H9 (cell line): ENCODE data around the gene SCRN2. TPM values are rescaled to one million over a fixed set of nuclear protein-coding genes. Genes with fewer than 3 reads are reported as not detected.
A peak's percentile ranks its signal among the peaks of the same experiment; 100 is the strongest.

Experiments
- DNase-seq: peaks from one replicate; pipeline ENCODE4 v3.0.0-alpha.2; 2017
- H2AFZ ChIP-seq: one replicate; pipeline ENCODE4 v1.6.1; 2013; ENCODE audit warnings: mild to moderate bottlenecking, low read length, control low read depth, moderate library complexity
- H2AK5ac ChIP-seq: 2 replicates; pipeline ENCODE4 v1.6.1; 2013; ENCODE audit warnings: low read length, control low read depth, mixed read lengths; ENCODE audit not compliant: insufficient read length
- H2BK120ac ChIP-seq: one replicate; pipeline ENCODE4 v1.6.1; 2013; ENCODE audit warnings: low read depth, mild to moderate bottlenecking, low read length, control low read depth, inconsistent platforms; ENCODE audit not compliant: poor library complexity, severe bottlenecking
- H2BK12ac ChIP-seq: 2 replicates; pipeline ENCODE4 v1.6.1; 2013; ENCODE audit warnings: low read length, control low read depth, mixed read lengths, low read depth; ENCODE audit not compliant: insufficient read length
- H2BK15ac ChIP-seq: 2 replicates; pipeline ENCODE4 v1.6.1; 2013; ENCODE audit warnings: low read depth, low read length, control low read depth
- H2BK20ac ChIP-seq: one replicate; pipeline ENCODE4 v1.6.1; 2013; ENCODE audit warnings: low read depth, mild to moderate bottlenecking, low read length, control low read depth, inconsistent platforms; ENCODE audit not compliant: poor library complexity, severe bottlenecking
- H2BK5ac ChIP-seq: 2 replicates; pipeline ENCODE4 v1.6.1; 2013; ENCODE audit warnings: low read length, control low read depth, mixed read lengths; ENCODE audit not compliant: insufficient read length
- H3K14ac ChIP-seq: 2 replicates; pipeline ENCODE4 v1.6.1; 2013; ENCODE audit warnings: low read length, control low read depth; ENCODE audit not compliant: insufficient read depth
- H3K18ac ChIP-seq: 2 replicates; pipeline ENCODE4 v1.6.1; 2013; ENCODE audit warnings: low read depth, mild to moderate bottlenecking, mixed read lengths, low read length, control low read depth; ENCODE audit not compliant: insufficient read length
- H3K23ac ChIP-seq: 2 replicates; pipeline ENCODE4 v1.6.1; 2013; ENCODE audit warnings: low read length, control low read depth, mixed read lengths, low read depth; ENCODE audit not compliant: insufficient read length
- H3K23me2 ChIP-seq: 2 replicates; pipeline ENCODE4 v1.6.1; 2013; ENCODE audit warnings: low read depth, mild to moderate bottlenecking, mixed read lengths, low read length, control low read depth; ENCODE audit not compliant: insufficient read length, poor library complexity, severe bottlenecking
- H3K27ac ChIP-seq: 2 replicates; pipeline ENCODE4 v1.5.1; 2013; ENCODE audit warnings: low read length, control low read depth, mixed read lengths, low read depth; ENCODE audit not compliant: insufficient read length
- H3K27me3 ChIP-seq: 2 replicates; pipeline ENCODE4 v1.6.1; 2013; ENCODE audit warnings: low read length, control low read depth, inconsistent platforms; ENCODE audit not compliant: insufficient read depth
- H3K4ac ChIP-seq: 2 replicates; pipeline ENCODE4 v1.6.1; 2013; ENCODE audit warnings: low read depth, mild to moderate bottlenecking, control low read depth, inconsistent platforms, low read length, moderate library complexity
- H3K4me1 ChIP-seq: 2 replicates; pipeline ENCODE4 v1.6.1; 2013; ENCODE audit warnings: low read length, control low read depth, inconsistent platforms; ENCODE audit not compliant: insufficient read depth
- H3K4me2 ChIP-seq: 2 replicates; pipeline ENCODE4 v1.6.1; 2013; ENCODE audit warnings: low read length, control low read depth, mixed read lengths; ENCODE audit not compliant: insufficient read length, insufficient read depth
- H3K56ac ChIP-seq: 2 replicates; pipeline ENCODE4 v1.6.1; 2013; ENCODE audit warnings: low read depth, mild to moderate bottlenecking, mixed read lengths, low read length, control low read depth; ENCODE audit not compliant: insufficient read length
- H3K79me1 ChIP-seq: 2 replicates; pipeline ENCODE4 v1.6.1; 2013; ENCODE audit warnings: low read depth, mild to moderate bottlenecking, moderate library complexity, low read length, control low read depth, inconsistent platforms; ENCODE audit not compliant: insufficient read depth, poor library complexity, severe bottlenecking
- H3K79me2 ChIP-seq: 2 replicates; pipeline ENCODE4 v1.6.1; 2013; ENCODE audit warnings: low read length, control low read depth, inconsistent platforms; ENCODE audit not compliant: insufficient read depth
- H3K9ac ChIP-seq: 2 replicates; pipeline ENCODE4 v1.6.1; 2013; ENCODE audit warnings: low read length, control low read depth, mixed read lengths; ENCODE audit not compliant: insufficient read length; ENCODE audit errors: extremely low read depth
- H3K9me3 ChIP-seq: one replicate; pipeline ENCODE4 v1.6.1; 2013; ENCODE audit warnings: low read depth, low read length, inconsistent platforms; ENCODE audit not compliant: control insufficient read depth
- H3T11ph ChIP-seq: one replicate; pipeline ENCODE4 v1.6.1; 2013; ENCODE audit warnings: mild to moderate bottlenecking, low read length, control low read depth, inconsistent platforms
- H4K20me1 ChIP-seq: one replicate; pipeline ENCODE4 v1.6.1; 2013; ENCODE audit not compliant: control insufficient read depth, insufficient read length, insufficient read depth
- H4K5ac ChIP-seq: 2 replicates; pipeline ENCODE4 v1.6.1; 2013; ENCODE audit warnings: low read depth, mild to moderate bottlenecking, mixed read lengths, low read length, control low read depth; ENCODE audit not compliant: insufficient read length
- H4K8ac ChIP-seq: replicated peaks from 2 replicates; pipeline ENCODE4 v1.6.1; 2013; ENCODE audit warnings: low read length, control low read depth, mixed read lengths, low read depth; ENCODE audit not compliant: insufficient read length
- H4K91ac ChIP-seq: 2 replicates; pipeline ENCODE4 v1.6.1; 2013; ENCODE audit warnings: low read depth, mild to moderate bottlenecking, moderate library complexity, mixed read lengths, low read length, control low read depth; ENCODE audit not compliant: insufficient read length
- H3K27ac Mint-ChIP-seq, 3 experiments: 2 replicates in 2 of 3; 3 replicates in 1 of 3; pipeline ENCODE4 v1.8.0; 2020 to 2021; ENCODE audit warnings: mixed read lengths in 3 of 3, mild to moderate bottlenecking in 1 of 3, moderate library complexity in 1 of 3
- H3K27me3 Mint-ChIP-seq: 2 replicates; pipeline ENCODE4 v1.8.0; 2021; ENCODE audit warnings: low read depth, mild to moderate bottlenecking, moderate library complexity, mixed read lengths
- H3K36me3 Mint-ChIP-seq, 3 experiments: 2 replicates in 2 of 3; 3 replicates in 1 of 3; pipeline ENCODE4 v1.8.0; 2020 to 2021; ENCODE audit warnings: low read depth in 3 of 3, mixed read lengths in 3 of 3; ENCODE audit not compliant: insufficient read depth in 1 of 3
- H3K4me1 Mint-ChIP-seq, 2 experiments: 2 replicates each; pipeline ENCODE4 v1.8.0; 2020; ENCODE audit warnings: mixed read lengths in 2 of 2
- H3K4me3 Mint-ChIP-seq, 2 experiments: 2 replicates in 1 of 2; 3 replicates in 1 of 2; pipeline ENCODE4 v1.8.0; 2020 to 2021; ENCODE audit warnings: mild to moderate bottlenecking in 2 of 2, mixed read lengths in 2 of 2, moderate library complexity in 1 of 2
- H3K9me3 Mint-ChIP-seq, 2 experiments: 2 replicates in 1 of 2; 3 replicates in 1 of 2; pipeline ENCODE4 v1.8.0; 2020; ENCODE audit warnings: mild to moderate bottlenecking in 2 of 2, mixed read lengths in 2 of 2, moderate library complexity in 1 of 2
- CTCF ChIP-seq: fragments of 200-600 bp; sonication (generic); conservative IDR thresholded peaks from 3 replicates; pipeline ENCODE4 v1.8.0; 2021; ENCODE audit warnings: antibody characterized with exemption, mild to moderate bottlenecking
- WGBS: extraction: QIAGEN DNeasy Blood & Tissue Kit; methylation state at CpG from one replicate; pipeline ENCODE4 v1.1.7; 2013; ENCODE audit warnings: missing lambda C conversion rate, low lambda C conversion rate, mixed read lengths; ENCODE audit not compliant: insufficient read length; ENCODE audit errors: extremely low coverage; 5-methylcytosine and 5-hydroxymethylcytosine counted together
- total RNA-seq: library from RNA; stranded (reverse); gene quantifications from 2 replicates; pipeline ENCODE4 v1.2.1, GENCODE V29; 2021

Gene SCRN2
- total RNA-seq, 1 experiment from 2014 or later, result 34.0 TPM

- Histone ChIP-seq H3K9ac (no peak overlapping the region), H4K20me1 (no peaks in the 10 kb centered on the region), H4K91ac (no peak overlapping the region), H2AFZ (no peak overlapping the region), H2BK5ac (no peak overlapping the region), H4K5ac (no peak overlapping the region), H3K14ac (no peak overlapping the region), H3K23me2 (no peaks in the 10 kb centered on the region), H3K27me3 (no peaks in the 10 kb centered on the region; the same call in 1 of the 2 replicates), H3K23ac (no peak overlapping the region), H2BK12ac (no peak overlapping the region), H3K9me3 (no peaks in the 10 kb centered on the region), H3K4ac (no peak overlapping the region), H3K79me2 (no peaks in the 10 kb centered on the region), H3K4me2 (no peak overlapping the region), H3K18ac (no peak overlapping the region), H2AK5ac (no peak overlapping the region), H4K8ac (no peak overlapping the region), H3K27ac (no peak overlapping the region), H3T11ph (no peak overlapping the region), H3K56ac (no peak overlapping the region), H2BK15ac (no peak overlapping the region), H2BK120ac (no peak overlapping the region), H2BK20ac (no peak overlapping the region), H3K4me1 (no peaks in the 10 kb centered on the region; the same call in 1 of the 2 replicates), H3K79me1 (no peaks in the 10 kb centered on the region)
- Mint-ChIP-seq H3K27ac (peak overlapping the region in 1 of 3 experiments; percentile 25; a peak in 1 of 7 replicates), H3K9me3 (no peaks in the 10 kb centered on the region), H3K27me3 (peaks cover 24% of the 10 kb centered on the region), H3K36me3 (no peaks in the 10 kb centered on the region), H3K4me1 (peaks cover 21 to 28% of the 10 kb centered on the region in 2 experiments), H3K4me3 (no peak overlapping the region)
- TF ChIP-seq CTCF, result no peak
- WGBS, result no CpG with 5 or more reads among the region's 9 CpGs
- DNase-seq, result no peak
Observed at GRCh38 chr17:47883589-47884426, 42.7 kb upstream of the SCRN2 start.
